Measurements from ENCODE around the gene SHISA9.

GRCh38 chr16:12885742-12886141, 15.7 kb upstream of the SHISA9 start:
- no peak for TF ChIP-seq TAF1 (IDR thresholded peaks at IDR 0.05; ENCODE audit: borderline replicate concordance, insufficient read depth, low read length)
- no peak for TF ChIP-seq SIN3A (IDR thresholded peaks at IDR 0.05; ENCODE audit: borderline replicate concordance, insufficient read depth, low read length)
- no peak for TF ChIP-seq POLR2AphosphoS5 (IDR thresholded peaks at IDR 0.05; ENCODE audit: low read depth, low read length)
- TF ChIP-seq REST (IDR thresholded peaks at IDR 0.05; ENCODE audit: insufficient read depth in 1 of 2, low read depth in 2 of 2, low read length in 2 of 2) = no peak
- no peak for TF ChIP-seq FOXP2 (optimal IDR thresholded peaks at IDR 0.05; ENCODE audit: borderline replicate concordance, extremely low read depth, extremely low read length, insufficient read depth)
